PFSK-1 (cell line): Measurements from ENCODE around the gene STYX.

Experiments
- FOXP2 ChIP-seq: optimal IDR thresholded peaks from 2 replicates; pipeline ENCODE3; 2011; ENCODE audit warnings: borderline replicate concordance, control low read depth, inconsistent platforms; ENCODE audit not compliant: insufficient read depth; ENCODE audit errors: extremely low read length, extremely low read depth
- POLR2AphosphoS5 ChIP-seq: IDR thresholded peaks from 2 replicates; pipeline ENCODE4 v1.6.1; 2012; ENCODE audit warnings: low read depth, mild to moderate bottlenecking, control low read depth, low read length, moderate library complexity
- SIN3A ChIP-seq: IDR thresholded peaks from 2 replicates; pipeline ENCODE4 v1.6.1; 2012; ENCODE audit warnings: mild to moderate bottlenecking, low read length, moderate library complexity, borderline replicate concordance; ENCODE audit not compliant: insufficient read depth
- TAF1 ChIP-seq: IDR thresholded peaks from 2 replicates; pipeline ENCODE4 v1.6.1; 2012; ENCODE audit warnings: low read length, control low read depth, borderline replicate concordance; ENCODE audit not compliant: insufficient read depth
- TF ChIP-seq, protein P1 (sequence below), 2 experiments: IDR thresholded peaks; 2 replicates each; pipeline versions ENCODE4 v1.6.1 to v1.8.0; 2011 to 2012; ENCODE audit warnings: low read depth in 2 of 2, low read length in 2 of 2, control low read depth in 1 of 2, inconsistent platforms in 1 of 2, mild to moderate bottlenecking in 1 of 2, moderate library complexity in 1 of 2; ENCODE audit not compliant: insufficient read depth in 1 of 2

The STYX gene

DNA sequence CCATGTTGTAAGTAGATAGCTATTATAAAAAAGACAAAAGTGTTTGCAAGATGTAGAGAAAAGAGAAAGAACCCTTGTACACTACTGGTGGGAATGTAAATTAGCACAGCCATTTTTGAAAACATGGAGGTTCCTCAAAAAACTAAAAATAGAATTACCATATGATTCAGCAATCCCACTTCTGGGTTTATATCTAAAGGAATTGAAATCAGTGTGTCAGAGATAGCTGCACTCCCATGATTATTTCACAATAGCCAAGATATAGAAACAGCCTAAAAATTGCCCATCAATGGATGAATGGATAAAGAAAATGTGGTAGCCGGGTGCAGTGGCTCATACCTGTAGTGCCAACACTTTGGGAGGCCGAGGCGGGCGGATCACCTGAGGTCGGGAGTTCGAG is 13.8 kb upstream of the STYX start:
- TF ChIP-seq FOXP2 (no peak), TAF1 (no peak), POLR2AphosphoS5 (no peak), SIN3A (no peak)
- TF ChIP-seq, protein P1, sequence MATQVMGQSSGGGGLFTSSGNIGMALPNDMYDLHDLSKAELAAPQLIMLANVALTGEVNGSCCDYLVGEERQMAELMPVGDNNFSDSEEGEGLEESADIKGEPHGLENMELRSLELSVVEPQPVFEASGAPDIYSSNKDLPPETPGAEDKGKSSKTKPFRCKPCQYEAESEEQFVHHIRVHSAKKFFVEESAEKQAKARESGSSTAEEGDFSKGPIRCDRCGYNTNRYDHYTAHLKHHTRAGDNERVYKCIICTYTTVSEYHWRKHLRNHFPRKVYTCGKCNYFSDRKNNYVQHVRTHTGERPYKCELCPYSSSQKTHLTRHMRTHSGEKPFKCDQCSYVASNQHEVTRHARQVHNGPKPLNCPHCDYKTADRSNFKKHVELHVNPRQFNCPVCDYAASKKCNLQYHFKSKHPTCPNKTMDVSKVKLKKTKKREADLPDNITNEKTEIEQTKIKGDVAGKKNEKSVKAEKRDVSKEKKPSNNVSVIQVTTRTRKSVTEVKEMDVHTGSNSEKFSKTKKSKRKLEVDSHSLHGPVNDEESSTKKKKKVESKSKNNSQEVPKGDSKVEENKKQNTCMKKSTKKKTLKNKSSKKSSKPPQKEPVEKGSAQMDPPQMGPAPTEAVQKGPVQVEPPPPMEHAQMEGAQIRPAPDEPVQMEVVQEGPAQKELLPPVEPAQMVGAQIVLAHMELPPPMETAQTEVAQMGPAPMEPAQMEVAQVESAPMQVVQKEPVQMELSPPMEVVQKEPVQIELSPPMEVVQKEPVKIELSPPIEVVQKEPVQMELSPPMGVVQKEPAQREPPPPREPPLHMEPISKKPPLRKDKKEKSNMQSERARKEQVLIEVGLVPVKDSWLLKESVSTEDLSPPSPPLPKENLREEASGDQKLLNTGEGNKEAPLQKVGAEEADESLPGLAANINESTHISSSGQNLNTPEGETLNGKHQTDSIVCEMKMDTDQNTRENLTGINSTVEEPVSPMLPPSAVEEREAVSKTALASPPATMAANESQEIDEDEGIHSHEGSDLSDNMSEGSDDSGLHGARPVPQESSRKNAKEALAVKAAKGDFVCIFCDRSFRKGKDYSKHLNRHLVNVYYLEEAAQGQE (IDR thresholded peaks at IDR 0.05; ENCODE audit: insufficient read depth in 1 of 2, low read depth in 2 of 2, low read length in 2 of 2): no peak

DNA sequence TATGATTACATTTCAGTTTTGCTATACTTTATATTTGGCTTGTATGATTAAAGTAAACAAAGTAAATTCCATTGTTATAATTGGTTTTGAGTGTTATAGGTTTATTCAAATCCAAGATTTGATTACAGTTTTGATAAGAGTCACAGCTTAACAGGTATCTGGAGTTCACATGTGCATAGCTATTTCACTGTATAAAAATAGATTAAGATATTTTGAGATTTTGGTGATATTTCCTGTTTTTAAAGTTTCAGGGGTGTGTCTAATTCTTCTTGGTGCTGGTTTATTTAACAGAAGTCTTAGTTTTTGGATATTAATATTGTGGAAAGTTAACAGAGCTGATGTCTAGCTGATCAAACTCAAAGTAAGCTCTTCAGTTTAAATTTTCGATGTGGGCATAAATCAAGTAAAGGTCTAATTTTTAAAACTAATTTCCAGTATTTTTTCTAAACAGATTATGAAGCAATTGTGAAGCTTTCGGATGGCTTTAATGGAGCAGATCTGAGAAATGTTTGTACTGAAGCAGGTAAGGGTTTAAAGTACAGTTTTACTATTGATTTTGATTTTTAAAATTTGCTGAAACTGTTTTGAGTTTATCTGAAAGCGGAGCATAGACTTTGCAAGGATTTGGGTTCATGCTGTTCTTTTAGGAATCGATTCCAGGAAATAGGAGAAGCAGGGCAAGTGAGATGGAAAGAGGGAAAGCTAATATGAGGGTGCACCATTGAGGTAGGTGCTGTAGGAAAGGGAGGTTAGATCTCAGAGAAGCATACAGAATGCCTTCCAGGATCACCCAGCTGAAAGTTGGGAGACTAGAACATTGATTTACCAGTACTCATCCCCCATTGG is 6.2 kb upstream of the STYX start:
- TF ChIP-seq FOXP2 (no peak), TAF1 (no peak), SIN3A (no peak), POLR2AphosphoS5 (no peak)
- TF ChIP-seq, protein P1 (IDR thresholded peaks at IDR 0.05; ENCODE audit: insufficient read depth in 1 of 2, low read depth in 2 of 2, low read length in 2 of 2): no peak

DNA sequence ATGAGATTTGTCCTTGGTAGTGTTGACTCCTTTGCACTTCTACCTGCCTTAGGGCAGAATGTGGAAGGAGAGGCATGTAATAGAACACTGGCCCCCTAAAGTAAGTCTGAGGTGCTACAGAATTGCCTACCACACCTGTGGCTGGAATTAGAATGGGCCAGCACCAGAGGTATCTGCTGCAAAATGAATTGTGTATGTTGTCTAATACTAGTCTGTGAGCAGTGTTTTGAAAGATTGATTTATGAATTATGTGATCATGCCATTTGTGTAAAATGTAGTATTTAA is 5.7 kb upstream of the STYX start:
- TF ChIP-seq POLR2AphosphoS5 (no peak), TAF1 (no peak), FOXP2 (no peak), SIN3A (no peak)
- TF ChIP-seq, protein P1 (IDR thresholded peaks at IDR 0.05; ENCODE audit: insufficient read depth in 1 of 2, low read depth in 2 of 2, low read length in 2 of 2): no peak

DNA sequence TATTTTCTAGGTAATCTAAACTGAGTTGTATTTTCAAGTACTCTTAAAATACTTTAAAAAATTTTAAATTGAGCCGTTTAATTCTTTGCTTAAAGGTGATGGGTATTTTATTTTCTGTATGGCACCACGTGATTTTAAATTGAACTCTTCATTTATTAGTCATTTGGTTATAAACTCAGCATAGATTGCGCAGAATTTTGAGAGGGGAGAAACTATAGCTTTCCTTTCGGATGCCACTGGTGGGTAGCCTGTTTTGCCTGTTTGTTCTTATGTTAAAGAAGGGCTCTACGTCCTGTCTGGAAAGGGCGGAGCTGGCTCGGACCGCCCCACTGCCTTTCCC is 411 bp upstream of the STYX start:
- TF ChIP-seq, protein P1 (IDR thresholded peaks at IDR 0.05; ENCODE audit: insufficient read depth in 1 of 2, low read depth in 2 of 2, low read length in 2 of 2): no peak
- TF ChIP-seq FOXP2: no peak
- TF ChIP-seq SIN3A: no peak
- TF ChIP-seq TAF1: no peak
- TF ChIP-seq POLR2AphosphoS5: no peak

DNA sequence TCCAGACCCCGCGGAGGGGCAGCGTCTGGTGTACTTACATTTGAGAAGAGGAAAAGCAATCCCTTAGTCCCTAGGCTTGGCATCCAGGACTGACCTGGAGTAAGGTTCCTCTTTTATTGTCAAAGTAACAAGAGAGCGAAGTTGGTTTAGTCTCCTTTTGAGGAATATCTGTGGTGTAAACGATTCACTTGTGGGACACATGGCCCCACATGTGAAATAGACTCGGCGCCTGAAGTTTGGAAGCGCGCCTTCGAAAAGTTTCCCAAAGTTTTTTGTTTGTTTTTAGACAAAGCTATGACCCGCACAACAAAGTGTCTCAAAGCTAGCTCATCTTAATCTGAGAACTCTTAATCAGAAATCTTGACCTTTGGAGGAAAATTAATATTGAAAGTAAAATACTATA is 744 bp downstream of the STYX start:
- TF ChIP-seq POLR2AphosphoS5 (no peak), TAF1 (no peak), FOXP2 (no peak), SIN3A (no peak)
- TF ChIP-seq, protein P1 (IDR thresholded peaks at IDR 0.05; ENCODE audit: insufficient read depth in 1 of 2, low read depth in 2 of 2, low read length in 2 of 2): no peak
